Medulla oblongata (tissue), 1 donor: ENCODE data around the gene RLN3.
A peak's percentile ranks its signal among the peaks of the same experiment; 100 is the strongest.
"Not testable (repeated sequence)": the region's sequence is repeated elsewhere in the genome, so short reads cannot be mapped to it uniquely, and the experiment has no call there.

Source experiments
- DNase-seq: peaks from one replicate; pipeline ENCODE4 v3.0.0-alpha.2; 2015; ENCODE audit errors: extremely low spot score

RLN3 gene

DNA sequence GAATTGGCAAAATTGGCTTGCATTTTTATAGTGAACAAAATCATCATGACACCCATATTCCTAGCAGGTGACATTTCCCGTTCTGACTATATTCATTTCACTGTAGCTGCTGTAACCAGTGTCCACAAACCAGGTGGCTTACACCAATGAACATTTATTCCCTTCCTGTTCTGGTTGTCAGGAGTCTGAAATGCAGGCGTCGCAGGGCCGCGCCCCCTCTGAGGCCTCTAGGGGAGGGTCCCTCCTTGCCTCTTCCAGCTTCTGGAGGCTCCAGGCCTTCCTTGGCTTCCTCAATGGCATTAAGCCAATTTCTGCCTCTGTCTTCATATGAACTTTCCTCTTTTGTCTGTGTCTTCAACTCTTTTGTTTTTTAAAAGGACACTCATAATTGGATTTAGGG is 6.5 kb upstream of the RLN3 start:
- DNase-seq, result no peak

DNA sequence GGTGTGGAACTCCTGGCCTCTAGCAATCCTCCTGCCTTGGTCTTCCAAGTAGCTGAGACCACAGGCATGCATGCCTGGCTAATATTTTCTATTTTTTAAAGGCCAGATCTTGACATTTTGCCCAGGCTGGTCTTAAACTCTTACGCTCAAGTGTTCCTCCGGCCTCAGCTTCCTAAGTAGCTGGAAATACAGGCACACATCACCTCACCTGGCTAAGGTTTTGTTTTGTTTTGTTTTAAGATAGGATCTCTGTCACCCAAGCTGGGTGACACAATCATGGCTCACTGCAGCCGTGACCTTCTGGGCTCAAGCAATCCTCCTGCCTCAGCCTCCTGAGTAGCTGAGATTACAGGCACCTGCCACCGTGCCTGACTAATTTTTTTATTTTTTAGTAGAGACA is 5.5 kb upstream of the RLN3 start:
- no peak for DNase-seq

DNA sequence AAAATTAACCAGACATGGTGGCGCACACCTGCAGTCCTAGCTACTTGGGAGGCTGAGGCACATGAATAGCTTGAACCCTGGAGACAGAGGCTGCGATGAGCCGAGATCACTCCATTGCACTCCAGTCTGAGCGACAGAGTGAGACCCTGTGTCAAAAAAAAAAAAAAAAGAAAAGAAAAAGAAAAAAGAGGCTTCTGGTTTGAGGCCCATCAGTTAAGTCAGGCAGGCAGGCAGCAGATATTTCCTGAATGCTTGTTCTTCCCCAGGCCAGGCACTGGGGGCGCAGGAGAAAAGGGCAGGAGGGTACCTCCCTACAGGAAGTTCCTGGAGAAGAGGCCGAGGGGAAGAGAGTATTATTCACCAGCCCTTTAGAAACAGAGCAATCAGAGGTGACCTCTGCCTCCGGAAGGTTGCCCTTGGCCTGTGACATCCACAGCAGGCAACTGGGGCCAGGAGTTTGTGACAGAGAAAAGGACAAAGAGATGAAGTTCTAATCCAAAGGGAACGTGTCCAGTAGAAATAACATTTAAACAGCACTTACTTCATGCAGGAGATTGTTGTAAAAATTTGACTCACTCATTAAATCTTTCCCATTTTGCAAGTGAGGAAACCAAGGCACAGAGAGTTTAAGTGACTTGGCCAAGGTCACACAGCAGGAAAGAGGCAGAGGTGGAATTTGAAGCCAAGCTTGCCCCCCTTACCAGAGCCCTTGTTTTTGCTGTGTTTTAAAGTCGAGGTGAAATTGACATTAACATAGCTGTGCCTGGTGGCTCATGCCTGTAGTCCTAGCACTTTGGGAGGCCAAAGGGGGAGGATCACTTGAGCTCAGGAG is 4.3 kb upstream of the RLN3 start:
- DNase-seq, result no peak

DNA sequence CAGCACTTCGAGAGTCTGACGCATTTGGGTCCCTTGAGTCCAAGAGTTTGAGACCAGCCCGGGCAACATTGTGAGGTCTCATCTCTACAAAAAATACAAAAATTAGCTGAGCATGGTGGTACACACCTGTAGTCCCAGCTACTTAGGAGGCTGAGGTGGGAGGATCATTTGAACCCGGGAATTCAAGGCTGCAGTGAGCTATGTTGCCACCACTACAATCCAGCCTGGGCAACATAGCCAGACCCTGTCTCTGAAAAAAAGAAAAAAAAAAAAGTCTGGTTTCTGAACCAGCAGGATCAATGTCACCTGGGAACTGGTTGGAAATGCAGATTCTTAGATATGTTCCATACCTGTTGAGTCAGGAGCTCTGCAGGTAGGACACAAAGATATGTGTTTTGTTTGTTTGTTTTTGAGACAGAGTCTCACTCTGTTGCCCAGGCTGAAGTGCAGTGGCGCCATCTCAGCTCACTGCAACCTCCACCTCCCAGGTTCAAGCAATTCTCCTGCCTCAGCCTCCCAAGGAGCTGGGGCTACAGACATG is 1.2 kb upstream of the RLN3 start:
- not testable (repeated sequence) for DNase-seq

DNA sequence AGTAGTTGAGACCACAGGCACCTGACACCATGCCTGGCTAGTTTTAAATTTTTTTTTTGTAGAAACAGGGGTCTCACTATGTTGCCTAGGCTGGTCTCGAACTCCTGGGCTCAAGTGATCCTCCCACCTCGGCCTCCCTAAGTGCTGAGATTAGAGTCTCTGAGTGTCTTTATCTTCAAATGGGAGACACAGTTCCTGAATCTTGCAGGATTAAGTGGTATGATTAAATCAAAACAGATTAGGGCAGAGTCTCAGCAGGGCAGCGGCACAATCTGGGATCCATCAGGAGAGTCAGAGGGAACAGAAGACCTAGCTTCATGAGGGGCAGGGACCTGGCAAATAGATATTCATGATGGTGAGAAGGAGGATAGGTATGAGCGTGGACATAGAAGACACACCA is 953 bp downstream of the RLN3 start:
- no peak for DNase-seq

DNA sequence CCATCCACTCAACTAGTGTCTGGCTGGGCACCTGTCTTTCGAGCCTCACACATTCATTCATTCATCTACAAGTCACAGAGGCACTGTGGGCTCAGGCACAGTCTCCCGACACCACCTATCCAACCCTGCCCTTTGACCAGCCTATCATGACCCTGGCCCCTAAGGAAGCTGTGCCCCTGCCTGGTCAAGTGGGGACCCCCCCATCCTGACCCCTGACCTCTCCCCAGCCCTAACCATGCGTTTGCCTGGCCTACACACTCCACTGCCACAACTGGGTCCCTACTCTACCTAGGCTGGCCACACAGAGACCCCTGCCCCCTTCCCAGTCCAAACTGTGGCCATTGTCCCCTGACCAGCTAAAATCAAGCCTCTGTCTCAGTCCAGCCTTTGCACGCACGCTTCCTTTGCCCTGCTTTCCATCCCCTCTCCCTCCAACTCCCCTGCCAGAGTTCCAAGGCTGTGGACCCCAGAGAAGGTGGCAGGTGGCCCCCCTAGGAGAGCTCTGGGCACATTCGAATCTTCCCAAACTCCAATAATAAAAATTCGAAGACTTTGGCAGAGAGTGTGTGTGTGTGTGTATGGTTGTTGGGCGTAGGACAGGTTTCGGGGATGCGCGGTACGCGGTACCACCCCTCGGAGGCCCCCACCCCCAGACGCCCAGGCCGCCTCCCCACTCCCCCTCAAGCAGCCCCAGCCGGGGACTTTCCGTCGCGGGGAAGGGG is 3.2 kb downstream of the RLN3 start:
- no peak for DNase-seq

DNA sequence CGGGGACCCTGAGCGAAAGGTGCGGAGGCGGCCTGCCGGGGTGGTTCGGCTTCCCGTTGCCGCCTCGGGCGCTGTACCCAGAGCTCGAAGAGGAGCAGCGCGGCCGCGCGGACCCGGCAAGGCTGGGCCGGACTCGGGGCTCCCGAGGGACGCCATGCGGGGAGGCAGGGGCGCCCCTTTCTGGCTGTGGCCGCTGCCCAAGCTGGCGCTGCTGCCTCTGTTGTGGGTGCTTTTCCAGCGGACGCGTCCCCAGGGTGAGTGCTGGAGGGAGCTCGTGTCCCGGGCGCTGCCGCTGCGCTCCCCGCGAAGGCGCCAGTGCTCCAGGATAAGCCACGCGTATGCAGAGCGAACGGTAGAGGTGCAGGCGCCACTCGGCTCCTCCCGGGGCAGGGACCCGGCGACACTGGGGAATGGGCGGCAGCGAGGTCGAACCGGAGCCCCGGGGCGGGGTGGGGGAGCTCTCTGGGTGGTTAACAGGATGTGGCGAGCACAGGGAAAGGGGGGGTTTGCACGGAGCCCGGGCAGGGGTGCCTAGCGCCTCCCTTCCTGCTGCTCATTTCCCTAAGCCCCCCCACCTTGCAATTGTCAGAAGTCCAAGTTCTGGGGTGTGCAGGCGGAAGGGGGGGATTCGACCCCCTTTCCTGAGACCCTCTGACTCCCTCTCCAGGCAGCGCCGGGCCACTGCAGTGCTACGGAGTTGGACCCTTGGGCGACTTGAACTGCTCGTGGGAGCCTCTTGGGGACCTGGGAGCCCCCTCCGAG is 4.0 kb downstream of the RLN3 start, which contains the start of gene IL27RA:
Gene IL27RA, plus strand, starts transcription at position 44 of the 762 bp plus-strand sequence. Its CDS starts 111 bp downstream, at position 155.
- peak; percentile 37 for DNase-seq

DNA sequence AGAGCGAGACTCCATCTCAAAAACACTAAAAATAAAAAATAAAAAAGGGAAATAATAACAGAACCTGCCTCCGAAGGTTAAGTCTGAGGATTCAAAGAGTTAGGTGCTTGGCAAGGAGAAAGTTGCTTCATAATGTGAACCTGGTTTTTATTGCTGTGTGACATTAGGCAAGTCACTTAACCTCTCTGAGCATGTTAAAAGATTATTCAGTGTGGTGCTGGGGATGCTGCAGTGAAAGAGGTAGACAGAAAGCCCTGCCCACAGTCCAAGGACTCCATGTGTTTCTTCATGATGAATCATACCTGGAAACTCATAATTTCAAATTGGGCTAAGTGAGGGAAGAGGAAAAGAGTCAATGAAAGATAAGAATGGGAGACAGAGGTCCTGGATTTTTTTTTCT is 6.0 kb downstream of the RLN3 start:
- no peak for DNase-seq

DNA sequence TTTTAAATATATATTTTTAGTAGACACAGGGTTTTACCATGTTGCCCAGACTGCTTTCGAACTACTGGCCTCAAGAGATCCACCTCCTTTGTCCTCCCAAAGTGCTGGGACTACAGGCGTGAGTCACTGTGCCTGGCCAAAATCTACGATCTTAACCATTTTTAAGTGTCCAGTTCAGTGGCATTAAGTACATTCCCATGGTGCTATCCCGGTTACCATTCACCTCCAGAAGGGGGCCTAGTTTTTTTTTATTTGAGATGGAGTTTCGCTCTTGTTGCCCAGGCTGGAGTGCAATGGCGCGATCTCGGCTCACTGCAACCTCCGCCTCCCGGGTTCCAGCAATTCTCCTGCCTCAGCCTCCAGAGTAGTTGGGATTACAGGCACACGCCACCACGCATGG is 7.2 kb downstream of the RLN3 start:
- DNase-seq, result not testable (repeated sequence)

DNA sequence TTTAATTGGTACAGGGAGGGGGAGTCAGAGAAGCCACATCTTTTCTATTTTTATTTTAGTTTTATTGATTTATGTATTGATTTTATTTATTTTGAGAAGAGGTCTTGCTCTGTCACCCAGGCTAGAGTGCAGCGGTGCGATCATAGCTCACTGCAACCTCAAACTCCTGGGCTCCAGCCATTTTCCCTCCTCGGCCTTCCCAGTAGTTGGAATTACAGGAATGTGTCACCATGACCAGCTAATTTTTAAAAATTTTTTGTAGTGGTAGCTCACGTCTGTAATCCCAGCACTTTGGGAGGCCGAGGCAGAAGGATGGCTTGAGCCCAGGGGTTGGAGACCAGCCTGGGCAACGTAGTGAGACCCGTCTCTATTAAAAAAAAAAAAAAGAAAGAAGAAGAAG is 7.8 kb downstream of the RLN3 start:
- DNase-seq, result no peak

DNA sequence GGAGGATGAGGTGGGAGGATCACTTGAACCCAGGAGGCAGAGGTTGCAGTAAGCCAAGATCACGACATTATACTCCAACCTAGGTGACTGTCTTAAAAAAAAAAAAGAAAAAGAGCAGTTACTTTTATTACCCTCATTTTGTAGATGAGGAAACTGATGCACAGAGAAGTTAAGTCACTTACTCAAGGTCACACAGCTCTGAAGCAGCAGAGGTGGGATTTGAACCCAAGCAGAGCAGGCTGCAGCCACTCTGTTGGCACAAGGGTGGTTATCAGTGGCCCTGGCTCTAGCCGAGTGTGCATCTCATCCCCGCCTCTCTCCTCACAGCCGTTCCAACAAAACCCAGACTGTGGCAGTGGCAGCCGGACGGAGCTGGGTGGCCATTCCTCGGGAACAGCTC is 11.2 kb downstream of the RLN3 start:
- DNase-seq, result no peak

DNA sequence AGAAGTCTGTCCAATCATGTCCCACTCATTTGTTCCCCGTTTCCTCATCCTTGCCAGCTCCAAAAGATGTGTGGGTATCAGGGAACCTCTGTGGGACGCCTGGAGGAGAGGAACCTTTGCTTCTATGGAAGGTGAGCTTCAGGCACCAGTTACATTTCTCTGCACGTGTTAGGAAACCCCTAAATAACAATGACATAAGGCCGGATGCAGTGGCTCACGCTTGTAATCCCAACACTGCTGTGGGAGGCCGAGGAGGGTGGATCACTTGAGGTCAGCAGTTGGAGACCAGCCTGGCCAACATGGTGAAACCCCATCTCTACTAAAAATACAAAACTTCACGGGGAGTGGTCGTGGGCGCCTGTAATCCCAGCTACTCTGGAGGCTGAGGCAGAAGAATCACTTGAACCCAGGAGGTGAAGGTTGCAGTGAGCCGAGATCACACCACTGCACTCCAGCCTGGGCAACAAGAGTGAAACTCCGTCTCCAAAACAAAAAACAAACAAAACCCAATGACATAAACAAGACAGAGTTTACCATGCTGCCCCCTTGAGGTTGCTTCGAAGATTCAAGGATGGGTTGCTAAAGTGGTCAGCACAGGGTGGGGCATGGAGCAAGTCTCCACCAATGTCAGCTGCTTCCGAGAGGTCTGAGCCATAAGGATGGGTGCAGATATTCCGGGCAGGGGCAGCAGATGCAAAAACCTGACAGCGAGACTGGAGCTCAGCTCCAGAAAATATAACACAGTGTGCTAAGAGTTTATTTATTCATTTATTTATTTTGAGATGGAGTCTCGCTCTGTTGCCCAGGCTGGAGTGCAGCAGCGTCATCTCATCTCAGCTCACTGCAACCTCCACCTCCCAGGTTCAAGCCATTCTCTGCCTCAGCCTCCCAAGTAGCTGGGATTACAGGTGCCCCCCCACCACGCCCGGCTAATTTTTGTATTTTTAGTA is 15.0 kb downstream of the RLN3 start:
- DNase-seq, result peak; percentile 70

DNA sequence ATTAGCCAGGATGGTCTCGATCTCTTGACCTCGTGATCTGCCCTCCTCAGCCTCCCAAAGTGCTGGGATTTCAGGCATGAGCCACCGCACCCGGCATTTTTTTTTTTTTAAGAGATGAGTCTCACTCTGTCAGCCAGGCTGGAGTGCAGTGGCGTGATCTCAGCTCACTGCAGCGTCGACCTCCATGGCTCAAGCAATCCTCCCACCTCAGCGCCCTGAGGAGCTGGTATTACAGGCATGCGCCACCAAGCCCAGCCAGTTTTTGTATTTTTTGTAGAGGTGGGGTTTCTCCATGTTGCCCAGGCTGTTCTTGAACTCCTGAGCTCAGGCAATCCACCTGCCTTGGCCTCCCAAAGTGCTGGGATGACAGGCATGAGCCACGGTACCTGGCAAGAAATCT is 19.9 kb downstream of the RLN3 start:
- not testable (repeated sequence) for DNase-seq

DNA sequence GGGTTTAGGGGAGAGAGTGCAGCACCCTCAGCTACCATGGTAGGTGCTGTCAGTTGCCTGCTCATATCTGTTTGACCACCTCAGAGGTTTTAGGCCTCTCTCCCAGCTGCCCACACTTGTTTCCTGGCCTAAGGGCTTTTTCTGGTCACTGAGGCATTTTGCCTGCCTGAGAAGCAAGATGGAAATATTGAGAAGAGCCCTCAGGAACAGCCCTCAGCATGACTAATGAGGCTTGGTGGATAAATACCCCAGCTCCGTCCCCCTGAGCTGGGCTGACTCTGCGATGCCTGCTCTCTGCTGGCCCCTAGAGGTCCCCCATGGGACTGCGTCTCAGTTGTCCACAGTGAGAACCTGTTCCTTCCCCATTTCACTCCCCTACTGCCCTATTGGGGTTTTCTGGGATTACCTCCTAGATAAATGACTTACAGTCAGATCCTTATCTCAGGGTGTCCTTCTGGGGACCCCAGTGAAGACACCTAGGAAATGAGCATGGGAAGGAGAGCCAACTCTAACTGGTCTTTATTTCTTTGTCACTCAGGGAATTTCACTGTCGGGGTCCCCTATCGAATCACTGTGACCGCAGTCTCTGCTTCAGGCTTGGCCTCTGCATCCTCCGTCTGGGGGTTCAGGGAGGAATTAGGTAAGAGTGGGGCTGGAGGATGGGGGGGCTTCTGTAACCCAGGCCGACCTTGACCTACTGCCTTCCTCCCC is 20.6 kb downstream of the RLN3 start:
- DNase-seq, result no peak

DNA sequence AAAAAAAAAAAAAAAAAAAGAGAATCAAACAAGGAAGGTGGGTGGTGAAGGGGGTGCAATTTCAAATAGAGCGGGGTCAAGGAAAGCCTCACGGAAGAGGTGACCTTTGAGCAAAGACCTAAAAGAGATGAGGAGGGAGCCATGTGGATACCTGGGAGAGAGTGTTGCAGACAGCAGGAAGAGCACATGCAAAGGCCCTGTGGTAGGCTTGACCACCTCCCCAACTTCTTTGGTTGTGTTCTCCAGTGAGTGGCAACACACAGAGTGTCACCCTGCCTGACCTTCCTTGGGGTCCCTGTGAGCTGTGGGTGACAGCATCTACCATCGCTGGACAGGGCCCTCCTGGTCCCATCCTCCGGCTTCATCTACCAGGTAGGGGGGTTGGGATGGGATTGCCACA is 22.6 kb downstream of the RLN3 start:
- DNase-seq, result no peak

DNA sequence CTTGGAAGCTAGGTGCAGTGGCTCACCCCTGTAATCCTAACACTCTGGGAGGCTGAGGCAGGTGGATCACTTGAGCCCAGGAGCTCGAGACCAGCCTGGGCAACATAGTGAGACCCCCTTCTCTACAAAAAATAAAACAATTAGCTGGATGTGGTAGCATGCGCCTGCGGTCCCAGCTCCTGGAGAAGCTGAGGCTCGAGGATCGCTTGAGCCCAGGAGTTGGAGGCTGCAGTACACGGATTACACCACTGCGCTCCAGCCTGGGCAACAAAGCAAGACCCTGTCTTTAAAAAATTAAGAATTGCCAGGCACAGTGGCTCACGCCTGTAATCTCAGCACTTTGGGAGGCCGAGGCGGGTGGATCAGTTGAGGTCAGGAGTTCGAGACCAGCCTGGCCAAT is 23.0 kb downstream of the RLN3 start:
- DNase-seq, result not testable (repeated sequence)

DNA sequence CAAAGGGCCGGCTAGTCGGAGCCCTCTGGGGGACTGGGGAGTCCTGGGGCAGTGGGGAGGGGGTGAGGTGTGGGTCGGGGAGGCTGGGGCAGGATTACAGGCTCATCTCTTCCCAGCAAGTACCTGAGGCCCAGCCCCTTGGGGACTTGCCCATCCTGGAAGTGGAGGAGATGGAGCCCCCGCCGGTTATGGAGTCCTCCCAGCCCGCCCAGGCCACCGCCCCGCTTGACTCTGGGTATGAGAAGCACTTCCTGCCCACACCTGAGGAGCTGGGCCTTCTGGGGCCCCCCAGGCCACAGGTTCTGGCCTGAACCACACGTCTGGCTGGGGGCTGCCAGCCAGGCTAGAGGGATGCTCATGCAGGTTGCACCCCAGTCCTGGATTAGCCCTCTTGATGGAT is 24.0 kb downstream of the RLN3 start:
- DNase-seq, result no peak

DNA sequence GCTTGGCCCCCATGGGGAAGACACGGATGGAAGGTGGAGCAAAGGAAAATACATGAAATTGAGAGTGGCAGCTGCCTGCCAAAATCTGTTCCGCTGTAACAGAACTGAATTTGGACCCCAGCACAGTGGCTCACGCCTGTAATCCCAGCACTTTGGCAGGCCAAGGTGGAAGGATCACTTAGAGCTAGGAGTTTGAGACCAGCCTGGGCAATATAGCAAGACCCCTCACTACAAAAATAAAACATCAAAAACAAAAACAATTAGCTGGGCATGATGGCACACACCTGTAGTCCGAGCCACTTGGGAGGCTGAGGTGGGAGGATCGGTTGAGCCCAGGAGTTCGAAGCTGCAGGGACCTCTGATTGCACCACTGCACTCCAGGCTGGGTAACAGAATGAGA is 24.5 kb downstream of the RLN3 start:
- no peak for DNase-seq

DNA sequence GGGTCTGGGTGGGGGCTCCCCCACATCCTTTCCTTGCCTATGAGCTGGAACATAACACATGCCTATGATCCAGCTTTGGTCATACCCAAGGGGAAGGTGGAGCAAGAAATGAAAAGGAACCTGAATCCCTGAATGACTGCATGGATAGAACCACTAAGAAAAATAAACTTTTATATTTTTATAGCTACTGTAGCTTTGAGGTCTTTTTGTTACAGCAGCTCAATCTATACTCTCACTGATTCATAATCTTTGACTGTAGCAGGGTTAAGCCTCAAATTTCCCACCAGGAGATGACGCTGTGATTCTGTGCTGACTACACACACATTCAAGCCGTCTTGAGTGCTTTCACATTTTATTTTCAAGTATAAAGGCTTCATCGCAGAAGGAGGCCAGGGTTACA is 25.1 kb downstream of the RLN3 start:
- no peak for DNase-seq

DNA sequence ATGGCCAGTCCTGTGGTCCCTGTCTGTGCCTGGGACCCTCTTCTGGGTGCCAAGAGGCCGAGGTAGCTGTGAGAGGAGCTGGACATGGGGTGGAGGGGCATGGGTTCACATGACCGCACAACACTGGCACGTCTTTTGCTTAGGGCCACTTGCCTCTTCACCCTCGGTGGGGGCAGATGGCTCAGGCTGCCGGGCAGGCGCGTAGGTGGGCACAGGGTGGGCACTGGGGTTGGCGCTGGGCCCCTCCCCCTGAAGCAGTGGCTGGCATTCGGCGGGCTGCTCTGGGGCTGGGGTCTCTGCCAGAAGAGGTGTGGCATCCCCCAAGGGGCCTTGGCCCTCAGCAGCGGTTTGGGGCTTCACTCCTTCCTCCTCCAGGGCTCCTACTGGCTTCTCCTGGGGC is 25.6 kb downstream of the RLN3 start:
- DNase-seq, result no peak
